Small intestine (tissue), 7 donors: ENCODE data around the gene ZBTB16. TPM values are rescaled to one million over a fixed set of nuclear protein-coding genes. Genes with fewer than 3 reads are reported as not detected.

Experiments
- DNase-seq, 2 donors: peaks; one replicate each; pipeline versions ENCODE4 v3.0.0 to v3.0.0-alpha.2; 2013
- FAIRE-seq: peaks from 2 replicates; lab custom pipeline; 2012; peaks lifted over from hg19 to GRCh38; lab: Jason Lieb, UNC
- H3K27ac ChIP-seq, 3 donors: one replicate each; pipeline ENCODE4 v1.5.1; 2013; ENCODE audit warnings: low read length in 2 of 3, mild to moderate bottlenecking in 2 of 3, control low read depth in 1 of 3, inconsistent platforms in 1 of 3, low read depth in 1 of 3, moderate library complexity in 1 of 3
- H3K27me3 ChIP-seq, 3 donors: one replicate each; pipeline ENCODE4 v1.6.1; 2013; ENCODE audit warnings: low read length in 3 of 3, inconsistent platforms in 1 of 3; ENCODE audit not compliant: control insufficient read depth in 3 of 3, insufficient read depth in 3 of 3
- H3K36me3 ChIP-seq, 3 donors: one replicate each; pipeline ENCODE4 v1.6.1; 2013; ENCODE audit warnings: low read length in 3 of 3, inconsistent platforms in 1 of 3, low read depth in 1 of 3, mild to moderate bottlenecking in 1 of 3, moderate library complexity in 1 of 3; ENCODE audit not compliant: control insufficient read depth in 3 of 3, insufficient read depth in 2 of 3
- H3K4me1 ChIP-seq, 3 donors: one replicate each; pipeline ENCODE4 v1.6.1; 2013; ENCODE audit warnings: low read length in 2 of 3, inconsistent platforms in 1 of 3, low read depth in 1 of 3, mild to moderate bottlenecking in 1 of 3, moderate library complexity in 1 of 3; ENCODE audit not compliant: control insufficient read depth in 3 of 3, insufficient read depth in 2 of 3
- H3K4me3 ChIP-seq, 3 donors: one replicate each; pipeline ENCODE4 v1.5.1; 2013; ENCODE audit warnings: low read length in 3 of 3, control low read depth in 1 of 3, inconsistent platforms in 1 of 3, low read depth in 1 of 3, mild to moderate bottlenecking in 1 of 3, moderate library complexity in 1 of 3
- H3K9me3 ChIP-seq, 2 donors: one replicate each; pipeline ENCODE4 v1.6.1; 2013; ENCODE audit warnings: low read depth in 1 of 2, low read length in 1 of 2; ENCODE audit not compliant: control insufficient read depth in 2 of 2, insufficient read depth in 1 of 2
- WGBS, 3 donors: extraction: QIAGEN DNeasy Blood & Tissue Kit; methylation state at CpG; one replicate each; pipeline ENCODE4 v1.1.7; 2013; 5-methylcytosine and 5-hydroxymethylcytosine counted together
- polyA plus RNA-seq, 4 donors: library from polyadenylated mRNA; stranded (reverse) in 3 of 4; unstranded in 1 of 4; fragments of 200-250 nt in 3 of 4; fragments of 120-200 nt in 1 of 4; gene quantifications; one replicate each; pipeline versions ENCODE4 v1.2.1 to v1.2.3, GENCODE V29; 2013
- donor health status: healthy with polysubstance abuse.
- donor health status: control.
- donor health status: control.
- donor health status: Bipolar disorder and iron deficiency.
- donor health status: healthy.

The ZBTB16 gene
- polyA plus RNA-seq, 4 donors = 1.5 to 32.4 (median 17.4) TPM

DNA sequence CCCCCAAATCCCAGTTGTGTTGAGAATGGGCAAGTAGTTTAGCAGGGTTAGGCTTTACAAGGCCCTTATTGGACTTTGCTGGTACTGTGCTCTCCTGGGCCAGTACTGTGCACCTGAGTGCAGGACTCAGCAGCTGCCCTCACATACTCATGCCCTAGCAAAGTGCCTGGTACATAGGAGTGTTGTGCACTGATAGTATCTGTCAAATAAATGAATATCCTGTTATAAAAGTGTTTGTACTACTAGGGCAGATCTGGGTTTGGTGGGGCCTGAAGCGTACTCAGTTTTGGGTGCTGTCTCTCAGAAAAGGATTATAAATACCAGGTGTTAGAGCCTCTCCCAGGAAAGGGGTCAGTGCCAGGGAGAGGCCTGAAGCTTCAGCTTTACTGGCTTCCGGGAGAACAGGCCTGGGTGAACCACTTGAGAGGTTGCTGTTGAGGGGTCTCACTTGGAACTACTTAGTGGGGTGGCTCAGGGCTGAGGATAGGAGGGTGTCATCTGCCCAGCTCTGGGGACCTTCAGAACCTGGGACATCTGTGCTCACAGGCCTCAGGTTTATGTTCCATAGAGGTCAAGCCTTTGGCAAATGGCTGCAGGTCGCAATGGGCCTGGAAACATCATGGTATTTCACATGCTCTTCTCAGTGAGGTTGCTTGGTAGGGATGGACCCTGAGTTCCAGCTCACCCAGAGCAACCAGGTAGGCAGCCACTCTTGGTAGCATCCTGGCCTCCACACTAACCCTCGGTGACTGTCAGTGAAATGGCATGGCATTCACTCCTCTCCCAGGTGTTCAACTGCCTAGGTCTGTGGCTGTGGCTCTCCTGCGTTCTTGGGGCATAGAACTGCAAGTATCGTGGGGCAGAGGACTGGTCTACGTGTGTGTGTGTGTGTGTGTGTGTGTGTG is 106.1 kb downstream of the ZBTB16 start:
- peaks cover 0 to 3% (median 2%) of the 10 kb centered on the region in 3 donors for H3K36me3 ChIP-seq
- DNase-seq (no peak), FAIRE-seq (no peak)
- no peaks in the 10 kb centered on the region for H3K27me3 ChIP-seq
- 78 to 88% (median 88%) methylated on average over 7 of the region's 7 CpGs for WGBS, 3 donors
- H3K27ac ChIP-seq = peak overlapping the region in 1 of 3 donors; percentile 99
- no peak overlapping the region for H3K4me3 ChIP-seq
- peaks cover 61 to 71% (median 71%) of the 10 kb centered on the region in 3 donors for H3K4me1 ChIP-seq
- H3K9me3 ChIP-seq = no peaks in the 10 kb centered on the region

- Histone ChIP-seq H3K4me3 (no peak overlapping the region), H3K27me3 (no peaks in the 10 kb centered on the region), H3K4me1 (peaks cover 65 to 70% (median 67%) of the 10 kb centered on the region in 3 donors), H3K27ac (peak overlapping the region in 1 of 3 donors; percentile 99), H3K9me3 (no peaks in the 10 kb centered on the region), H3K36me3 (peaks cover 0 to 3% (median 2%) of the 10 kb centered on the region in 3 donors)
- 86 to 92% (median 90%) methylated on average over 4 of the region's 4 CpGs for WGBS, 3 donors
- DNase-seq (no peak), FAIRE-seq (no peak)
These were observed 106.9 kb downstream of the ZBTB16 start for GRCh38 chr11:114166362-114166761.

GRCh38 chr11:114166897-114167323 is 107.4 kb downstream of the ZBTB16 start:
- H3K36me3 ChIP-seq = peaks cover 0 to 3% (median 2%) of the 10 kb centered on the region in 3 donors
- DNase-seq = no peak
- H3K27ac ChIP-seq = peak overlapping the region in 1 of 3 donors; percentile 99
- no peaks in the 10 kb centered on the region for H3K27me3 ChIP-seq
- peak; percentile 55 for FAIRE-seq
- no peak overlapping the region for H3K4me3 ChIP-seq
- peaks cover 66 to 67% (median 67%) of the 10 kb centered on the region in 3 donors for H3K4me1 ChIP-seq
- no peaks in the 10 kb centered on the region for H3K9me3 ChIP-seq
- 11 to 23% (median 17%) methylated on average over 3 of the region's 3 CpGs for WGBS, 3 donors

- no peak for FAIRE-seq
- Histone ChIP-seq H3K9me3 (no peaks in the 10 kb centered on the region), H3K27ac (peak overlapping the region in 2 of 3 donors; percentile 15 to 59), H3K36me3 (peaks cover 0 to 3% (median 2%) of the 10 kb centered on the region in 3 donors), H3K4me3 (no peak overlapping the region), H3K27me3 (no peaks in the 10 kb centered on the region), H3K4me1 (peaks cover 67% of the 10 kb centered on the region in 3 donors)
- DNase-seq = no peak
- WGBS, 3 donors = 59 to 67% (median 65%) methylated on average over 5 of the region's 5 CpGs
These were observed 107.8 kb downstream of the ZBTB16 start for GRCh38 chr11:114167355-114167754.

- FAIRE-seq (no peak), DNase-seq (no peak)
- Histone ChIP-seq H3K4me1 (peaks cover 68 to 70% (median 69%) of the 10 kb centered on the region in 3 donors), H3K36me3 (peaks cover 0 to 3% (median 2%) of the 10 kb centered on the region in 3 donors), H3K27ac (peak overlapping the region; percentile 15 to 59 (median 42)), H3K4me3 (no peak overlapping the region), H3K9me3 (no peaks in the 10 kb centered on the region), H3K27me3 (no peaks in the 10 kb centered on the region)
- 86 to 89% (median 88%) methylated on average over 11 of the region's 11 CpGs for WGBS, 3 donors
These were observed 108.4 kb downstream of the ZBTB16 start for GRCh38 chr11:114167771-114168448.

DNA sequence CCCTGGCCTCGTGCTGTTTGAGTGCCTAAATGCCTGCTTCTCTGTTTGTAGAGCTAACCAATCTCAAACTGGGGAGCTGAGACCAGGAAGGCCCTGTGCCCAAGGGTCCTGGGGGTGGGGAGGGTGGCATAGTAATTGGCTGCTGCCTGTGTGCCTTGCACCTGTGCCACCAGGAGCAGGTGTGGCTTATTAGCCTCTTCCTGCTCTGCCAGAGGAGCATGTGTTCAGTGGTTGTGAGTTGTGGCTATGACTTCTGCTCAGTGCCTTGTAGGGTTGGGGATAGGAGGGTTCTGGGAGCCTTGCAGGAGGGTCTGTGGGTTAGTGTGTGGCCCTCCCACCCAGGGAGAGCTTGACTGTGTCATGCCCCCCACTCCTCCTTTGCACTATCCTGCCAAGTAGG is 109.2 kb downstream of the ZBTB16 start:
- peaks cover 69 to 74% (median 70%) of the 10 kb centered on the region in 3 donors for H3K4me1 ChIP-seq
- H3K27ac ChIP-seq = peak overlapping the region in 2 of 3 donors; percentile 42 to 59
- FAIRE-seq = no peak
- H3K4me3 ChIP-seq = no peak overlapping the region
- no peaks in the 10 kb centered on the region for H3K27me3 ChIP-seq
- H3K9me3 ChIP-seq = no peaks in the 10 kb centered on the region
- WGBS, 3 donors = 4 to 53% (median 30%) methylated on average over 1 of the region's 1 CpG
- peak in 1 of 2 donors; percentile 82 for DNase-seq
- H3K36me3 ChIP-seq = peaks cover 0 to 3% (median 2%) of the 10 kb centered on the region in 3 donors

GRCh38 chr11:114169321-114169749 is 109.8 kb downstream of the ZBTB16 start:
- Histone ChIP-seq H3K9me3 (no peaks in the 10 kb centered on the region), H3K36me3 (peaks cover 0 to 3% (median 2%) of the 10 kb centered on the region in 3 donors), H3K27me3 (no peaks in the 10 kb centered on the region), H3K4me3 (no peak overlapping the region), H3K4me1 (peaks cover 68 to 73% (median 73%) of the 10 kb centered on the region in 3 donors), H3K27ac (peak overlapping the region in 1 of 3 donors; percentile 59)
- FAIRE-seq (no peak), DNase-seq (no peak)
- 74 to 85% (median 85%) methylated on average over 9 of the region's 9 CpGs for WGBS, 3 donors

DNA sequence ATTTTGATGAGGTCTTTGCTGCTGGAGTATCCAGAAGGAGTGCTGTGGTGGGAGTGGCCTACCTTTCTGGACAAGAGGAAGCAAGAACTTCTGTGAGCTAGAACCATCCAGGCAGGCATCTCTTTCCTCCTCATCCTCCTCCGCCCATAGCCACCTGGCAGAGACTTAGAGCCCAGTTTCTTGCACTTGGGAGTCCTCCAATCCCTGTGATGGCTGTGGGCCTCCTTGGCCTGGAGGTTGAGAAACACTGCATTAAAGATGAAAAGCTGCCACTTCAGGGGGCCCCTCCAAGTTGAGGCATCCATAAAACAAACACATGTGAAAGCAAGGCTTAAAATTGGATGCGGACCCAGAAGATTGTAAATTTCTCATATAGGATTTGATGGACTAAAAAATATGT is 110.3 kb downstream of the ZBTB16 start:
- 83 to 95% (median 88%) methylated on average over 2 of the region's 2 CpGs for WGBS, 3 donors
- no peak overlapping the region for H3K4me3 ChIP-seq
- H3K27ac ChIP-seq = peak overlapping the region in 1 of 3 donors; percentile 59
- H3K36me3 ChIP-seq = peaks cover 0 to 3% (median 0%) of the 10 kb centered on the region in 3 donors
- H3K27me3 ChIP-seq = no peaks in the 10 kb centered on the region
- H3K4me1 ChIP-seq = peaks cover 70 to 78% (median 71%) of the 10 kb centered on the region in 3 donors
- no peaks in the 10 kb centered on the region for H3K9me3 ChIP-seq
- FAIRE-seq = no peak
- DNase-seq = no peak
